Activated CD8-positive, alpha-beta memory T cell treated with anti-CD3 and anti-CD28 coated beads, Interleukin-2, amount 10 ng/mL, durations not matched to agents 7 days and 5 days (primary cell): Measurements from ENCODE around the gene CPXM2. TPM values are rescaled to one million over a fixed set of nuclear protein-coding genes. Genes with fewer than 3 reads are reported as not detected.

Experiments used
- ATAC-seq: fragments of 150-1000 bp; cut with Tn5 transposase; one replicate; pipeline ENCODE4 v1.10.0; 2021; ENCODE audit warnings: moderate library complexity
- CTCF ChIA-PET: fragments of 350-600 bp; sonication (Branson Sonifier 250); formaldehyde crosslinking; loops from one replicate; lab custom pipeline; 2021; ENCODE audit warnings: antibody characterized with exemption; lab: Charles Lee
- DNase-seq: peaks from one replicate; pipeline ENCODE4 v3.0.0-alpha.2; 2020
- H3K27ac Mint-ChIP-seq: one replicate; pipeline ENCODE4 v1.8.0; 2021; ENCODE audit warnings: mild to moderate bottlenecking, mixed read lengths
- H3K27me3 Mint-ChIP-seq: one replicate; pipeline ENCODE4 v1.8.0; 2021; ENCODE audit warnings: mixed read lengths
- H3K36me3 Mint-ChIP-seq: one replicate; pipeline ENCODE4 v1.8.0; 2021; ENCODE audit warnings: mild to moderate bottlenecking, mixed read lengths
- H3K4me1 Mint-ChIP-seq: one replicate; pipeline ENCODE4 v1.8.0; 2021; ENCODE audit warnings: mixed read lengths
- H3K4me3 Mint-ChIP-seq: one replicate; pipeline ENCODE4 v1.8.0; 2021; ENCODE audit warnings: mild to moderate bottlenecking, moderate library complexity, mixed read lengths
- H3K9me3 Mint-ChIP-seq: one replicate; pipeline ENCODE4 v1.8.0; 2022; ENCODE audit warnings: low read depth, mixed read lengths
- total RNA-seq, 2 experiments: library from RNA; stranded (reverse); gene quantifications; one replicate each; pipeline ENCODE4 v1.2.3, GENCODE V29; 2021

Gene CPXM2
- total RNA-seq, 2 experiments from 2014 or later: not detected

DNA sequence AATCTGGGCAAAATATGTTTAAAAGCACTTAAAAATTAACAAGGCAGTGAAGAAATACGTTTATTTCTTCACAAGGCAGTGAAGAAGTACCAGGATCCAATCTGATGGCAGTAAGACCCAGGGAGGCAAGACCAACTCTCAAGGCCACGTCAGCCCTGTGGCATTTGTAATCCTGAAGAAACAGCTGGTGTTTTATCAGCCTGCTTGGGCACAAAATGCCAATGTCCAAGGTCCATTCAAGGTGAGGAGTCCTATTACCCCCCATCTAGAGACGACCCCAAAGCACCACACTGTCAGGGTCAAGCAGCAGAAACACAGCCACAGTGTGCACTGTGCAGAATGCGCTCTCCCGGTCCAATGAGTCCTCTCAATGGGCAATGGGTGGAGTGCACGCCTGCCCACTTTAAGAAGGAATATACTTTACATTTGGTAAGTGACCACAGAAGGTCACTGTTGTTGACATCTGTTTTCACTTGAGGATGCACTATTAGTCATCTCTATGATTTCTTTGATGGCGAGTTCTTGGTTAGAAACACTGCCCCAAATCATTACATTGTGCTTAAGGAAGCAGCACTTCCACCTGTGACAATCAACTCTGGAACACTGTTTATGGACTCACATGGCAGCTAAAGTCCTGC is 12.8 kb downstream of the CPXM2 start:
- Mint-ChIP-seq H3K4me1 (no peaks in the 10 kb centered on the region), H3K27me3 (no peaks in the 10 kb centered on the region), H3K9me3 (no peaks in the 10 kb centered on the region), H3K36me3 (no peaks in the 10 kb centered on the region), H3K27ac (no peak overlapping the region), H3K4me3 (no peak overlapping the region)
- DNase-seq (no peak), ATAC-seq (no peak)
- CTCF ChIA-PET: no interaction called here

DNA sequence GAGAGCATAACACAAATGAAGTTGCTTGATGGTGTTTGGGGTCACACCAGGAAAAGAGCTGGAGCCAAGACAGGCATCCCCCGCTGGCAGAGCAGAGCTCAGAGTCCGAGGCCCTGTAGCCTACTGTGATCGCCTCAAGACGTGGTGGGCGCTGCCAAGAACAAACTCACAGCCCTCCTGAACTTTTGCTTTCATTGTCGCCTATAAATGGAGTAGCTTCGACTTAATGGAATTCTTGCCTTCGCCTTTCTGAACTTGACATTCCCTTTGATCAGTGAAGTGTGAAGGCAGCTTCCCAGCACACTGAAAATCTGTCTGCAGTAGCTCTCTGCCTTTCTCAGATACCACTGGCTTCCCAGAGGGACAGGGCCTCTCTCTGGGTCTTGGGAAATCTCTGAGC is 21.3 kb downstream of the CPXM2 start:
- H3K4me3 Mint-ChIP-seq: no peak overlapping the region
- H3K27me3 Mint-ChIP-seq: peaks cover 4% of the 10 kb centered on the region
- CTCF ChIA-PET: no interaction called here
- ATAC-seq (no peak), DNase-seq (no peak)
- H3K36me3 Mint-ChIP-seq: no peaks in the 10 kb centered on the region
- no peaks in the 10 kb centered on the region for H3K9me3 Mint-ChIP-seq
- no peaks in the 10 kb centered on the region for H3K4me1 Mint-ChIP-seq
- H3K27ac Mint-ChIP-seq: no peak overlapping the region

DNA sequence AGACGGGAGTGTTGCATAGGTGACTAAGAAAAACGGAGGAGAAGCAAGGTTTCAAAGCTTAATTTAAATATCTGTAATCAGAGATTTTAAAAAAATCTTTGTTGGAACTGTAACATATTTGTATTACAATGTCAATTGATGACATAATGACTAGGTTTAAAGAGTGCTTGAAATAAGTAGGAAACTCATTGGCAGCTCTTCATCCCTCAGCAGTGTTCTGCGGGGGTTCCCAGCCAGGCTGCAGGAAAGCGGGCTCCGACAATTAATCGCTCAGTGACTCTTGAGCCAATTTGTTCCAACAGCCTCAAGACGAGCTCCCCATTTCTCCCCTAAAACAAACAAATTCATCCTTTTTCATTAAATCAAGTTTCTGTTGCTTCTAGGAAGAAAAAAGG is 22.6 kb downstream of the CPXM2 start:
- peaks cover 4% of the 10 kb centered on the region for H3K27me3 Mint-ChIP-seq
- H3K9me3 Mint-ChIP-seq: no peaks in the 10 kb centered on the region

DNA sequence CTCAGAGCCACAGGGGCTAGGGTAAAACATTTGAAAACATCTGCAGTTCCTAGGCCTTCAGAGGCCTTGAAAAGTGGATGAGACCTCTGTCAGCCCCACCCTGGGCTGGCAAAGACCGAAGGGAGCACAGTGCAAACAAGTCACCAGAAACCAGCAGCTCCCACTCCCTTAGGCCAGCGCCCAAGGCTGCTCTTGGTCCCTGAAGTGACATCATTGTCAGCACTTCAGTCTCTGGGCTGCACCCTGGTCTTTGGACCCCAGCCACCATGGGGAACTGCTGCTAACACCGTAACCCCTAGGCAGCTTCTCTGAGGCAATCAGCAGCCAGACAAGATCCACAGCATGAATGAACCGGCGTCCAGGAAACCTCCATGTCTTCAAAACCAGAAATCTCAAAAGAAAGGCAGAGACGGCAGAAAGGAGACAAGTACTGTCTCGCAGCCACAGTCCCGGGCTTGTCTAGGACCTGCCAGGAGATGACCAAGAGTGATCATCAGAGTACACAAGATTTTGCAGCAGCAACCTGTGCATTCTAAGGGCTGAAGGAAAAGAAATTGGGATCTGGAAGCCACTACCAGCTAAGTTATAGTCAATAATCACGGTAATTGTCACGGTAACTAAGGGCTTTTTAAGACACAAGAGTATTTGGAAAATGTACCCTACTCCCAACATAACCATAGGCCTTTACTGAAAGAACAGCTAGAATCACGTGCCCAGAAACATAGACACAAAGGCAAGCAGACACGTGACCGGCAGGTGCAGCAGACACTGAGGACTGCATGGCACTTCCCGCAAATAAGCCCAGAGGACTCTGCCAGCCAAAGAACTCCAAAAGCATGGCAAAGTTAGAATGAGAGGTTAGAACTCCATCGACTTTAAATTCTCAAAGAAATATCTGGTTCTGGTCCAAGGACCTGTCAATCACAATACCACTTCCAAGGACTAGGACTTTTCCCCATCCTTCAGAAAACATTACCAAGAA is 23.3 kb downstream of the CPXM2 start:
- ATAC-seq (no peak), DNase-seq (no peak)
- Mint-ChIP-seq H3K36me3 (no peaks in the 10 kb centered on the region), H3K9me3 (no peaks in the 10 kb centered on the region), H3K4me1 (no peaks in the 10 kb centered on the region), H3K27ac (no peak overlapping the region), H3K4me3 (no peak overlapping the region), H3K27me3 (peaks cover 4% of the 10 kb centered on the region)
- CTCF ChIA-PET: no interaction called here

More for the DNA sequence above, 22.6 kb downstream of the CPXM2 start:
- H3K4me1 Mint-ChIP-seq: no peaks in the 10 kb centered on the region
- H3K36me3 Mint-ChIP-seq: no peaks in the 10 kb centered on the region
- DNase-seq: no peak
- H3K4me3 Mint-ChIP-seq: no peak overlapping the region
- CTCF ChIA-PET: no interaction called here
- ATAC-seq: no peak
- no peak overlapping the region for H3K27ac Mint-ChIP-seq

DNA sequence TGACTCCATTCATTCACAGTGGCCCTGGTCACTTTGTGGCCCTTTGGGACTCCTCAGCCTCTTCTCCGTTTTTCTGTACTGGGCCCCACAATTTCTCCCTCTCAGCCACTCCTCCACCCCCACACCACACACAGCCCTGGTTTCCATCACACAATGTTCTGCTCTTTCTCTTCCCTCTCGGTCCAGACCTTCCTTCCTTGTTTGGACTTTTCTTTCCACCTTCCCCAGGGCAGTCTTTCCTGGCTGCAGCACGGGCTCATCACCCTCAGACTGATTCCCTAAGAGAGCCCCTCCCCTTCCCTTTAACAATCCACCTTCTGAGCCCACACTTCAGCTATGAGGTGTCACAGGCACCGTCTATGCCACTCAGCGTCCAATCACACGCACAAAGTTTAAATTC is 25.7 kb downstream of the CPXM2 start:
- Mint-ChIP-seq H3K4me3 (no peak overlapping the region), H3K9me3 (no peaks in the 10 kb centered on the region), H3K4me1 (no peaks in the 10 kb centered on the region), H3K36me3 (no peaks in the 10 kb centered on the region), H3K27me3 (no peaks in the 10 kb centered on the region), H3K27ac (no peak overlapping the region)
- DNase-seq (no peak), ATAC-seq (no peak)
- CTCF ChIA-PET: no interaction called here

DNA sequence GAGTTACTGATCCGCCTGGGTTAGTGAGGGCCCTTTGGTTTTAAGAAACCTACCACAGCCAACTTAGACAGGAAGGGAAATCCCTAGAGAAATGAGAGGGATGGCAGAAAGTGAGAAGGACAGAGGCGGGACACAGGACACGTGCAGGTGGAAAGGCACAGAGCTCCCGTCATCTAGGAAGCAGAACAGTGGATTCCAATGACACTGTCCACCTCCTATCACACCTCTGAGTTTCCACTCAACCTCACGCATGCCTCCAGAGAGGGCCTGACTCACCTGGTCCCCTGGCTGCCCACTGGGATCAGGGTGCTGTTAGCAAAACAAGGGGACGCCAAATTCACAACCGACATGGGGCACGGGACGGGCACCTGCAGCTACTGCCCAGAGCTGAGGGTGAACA is 26.3 kb downstream of the CPXM2 start:
- CTCF ChIA-PET: no interaction called here
- Mint-ChIP-seq H3K4me3 (no peak overlapping the region), H3K4me1 (no peaks in the 10 kb centered on the region), H3K36me3 (no peaks in the 10 kb centered on the region), H3K9me3 (no peaks in the 10 kb centered on the region), H3K27me3 (no peaks in the 10 kb centered on the region), H3K27ac (no peak overlapping the region)
- no peak for DNase-seq
- ATAC-seq: no peak

DNA sequence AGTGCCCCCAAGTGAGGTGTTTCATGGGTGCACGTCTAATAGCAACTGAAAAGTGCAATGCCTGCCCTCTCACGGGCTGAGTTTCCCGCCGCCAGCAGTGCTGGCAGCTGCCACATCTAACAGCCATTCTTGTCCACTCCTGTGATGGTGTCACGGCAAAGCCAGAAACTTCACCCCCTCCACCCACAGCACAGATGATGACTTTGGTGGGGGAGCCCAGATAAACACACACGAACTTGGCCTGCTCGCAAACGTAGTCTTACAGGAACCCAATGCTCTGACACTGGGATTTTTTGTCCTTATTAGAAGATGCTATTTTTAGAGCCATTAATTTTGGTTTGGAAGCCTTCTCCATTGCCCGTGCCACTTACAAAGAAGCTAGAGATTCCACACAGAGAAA is 26.7 kb downstream of the CPXM2 start:
- no peak overlapping the region for H3K4me3 Mint-ChIP-seq
- H3K9me3 Mint-ChIP-seq: no peaks in the 10 kb centered on the region
- CTCF ChIA-PET: no interaction called here
- H3K27ac Mint-ChIP-seq: no peak overlapping the region
- no peak for ATAC-seq
- H3K36me3 Mint-ChIP-seq: no peaks in the 10 kb centered on the region
- no peak for DNase-seq
- H3K4me1 Mint-ChIP-seq: no peaks in the 10 kb centered on the region
- H3K27me3 Mint-ChIP-seq: no peaks in the 10 kb centered on the region

DNA sequence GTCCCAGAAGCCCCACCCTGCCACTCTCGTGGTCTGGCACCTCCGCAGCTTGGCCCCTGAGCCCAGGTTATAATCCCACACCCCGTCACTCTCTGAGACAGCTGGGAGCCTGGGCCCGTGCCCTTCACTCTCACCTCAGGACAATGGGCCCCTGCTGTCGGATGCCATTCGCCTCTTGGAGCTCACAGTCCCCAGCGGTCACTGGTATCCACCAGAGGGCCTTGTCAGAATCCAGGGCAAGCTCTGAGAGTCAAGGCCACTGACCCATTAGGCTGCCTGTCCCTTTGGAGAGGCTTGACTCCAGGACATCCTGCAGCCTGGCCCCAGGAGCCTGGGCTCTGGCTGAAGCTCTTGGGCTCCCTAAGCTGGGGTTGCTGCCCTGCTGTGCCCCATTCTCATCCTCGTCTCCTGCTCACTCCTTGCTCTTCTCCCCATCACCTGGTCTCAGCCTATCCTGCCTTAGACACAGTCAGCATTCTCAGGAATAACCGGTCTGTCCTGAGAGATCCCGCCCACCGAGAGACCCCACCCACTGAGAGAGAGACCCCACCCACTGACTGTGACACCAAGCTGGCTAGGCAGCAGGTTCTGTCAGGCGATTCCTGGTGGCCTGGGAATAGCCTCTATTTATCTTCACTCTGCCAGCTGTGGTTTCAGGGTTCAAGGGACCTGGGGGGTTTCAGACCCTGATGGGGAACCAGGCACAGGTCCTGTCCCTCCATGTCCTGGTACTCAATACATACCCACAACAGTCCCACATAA is 27.7 kb downstream of the CPXM2 start:
- DNase-seq (no peak), ATAC-seq (no peak)
- Mint-ChIP-seq H3K4me3 (no peak overlapping the region), H3K27ac (no peak overlapping the region), H3K4me1 (no peaks in the 10 kb centered on the region), H3K9me3 (no peaks in the 10 kb centered on the region), H3K36me3 (no peaks in the 10 kb centered on the region), H3K27me3 (no peaks in the 10 kb centered on the region)
- CTCF ChIA-PET: no interaction called here

DNA sequence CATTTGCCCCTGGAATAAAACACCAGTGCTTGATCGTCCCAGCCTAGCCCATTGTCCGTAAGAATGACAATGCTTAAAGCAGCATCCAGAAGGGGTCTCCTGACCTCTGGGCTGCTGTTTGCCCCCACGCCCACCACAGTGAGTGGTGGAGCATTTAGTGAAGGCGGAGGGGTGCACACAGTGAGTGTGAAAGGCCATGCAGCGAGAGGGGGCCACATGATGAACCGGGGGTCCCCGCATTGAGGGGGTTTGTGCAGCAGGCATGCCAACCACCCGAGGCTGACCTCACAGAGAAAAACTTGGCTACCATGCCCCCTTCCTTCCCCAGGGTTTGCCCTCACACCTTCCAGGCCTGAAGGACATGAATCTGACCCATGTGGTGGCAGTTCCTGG is 28.4 kb downstream of the CPXM2 start:
- CTCF ChIA-PET: no interaction called here

DNA sequence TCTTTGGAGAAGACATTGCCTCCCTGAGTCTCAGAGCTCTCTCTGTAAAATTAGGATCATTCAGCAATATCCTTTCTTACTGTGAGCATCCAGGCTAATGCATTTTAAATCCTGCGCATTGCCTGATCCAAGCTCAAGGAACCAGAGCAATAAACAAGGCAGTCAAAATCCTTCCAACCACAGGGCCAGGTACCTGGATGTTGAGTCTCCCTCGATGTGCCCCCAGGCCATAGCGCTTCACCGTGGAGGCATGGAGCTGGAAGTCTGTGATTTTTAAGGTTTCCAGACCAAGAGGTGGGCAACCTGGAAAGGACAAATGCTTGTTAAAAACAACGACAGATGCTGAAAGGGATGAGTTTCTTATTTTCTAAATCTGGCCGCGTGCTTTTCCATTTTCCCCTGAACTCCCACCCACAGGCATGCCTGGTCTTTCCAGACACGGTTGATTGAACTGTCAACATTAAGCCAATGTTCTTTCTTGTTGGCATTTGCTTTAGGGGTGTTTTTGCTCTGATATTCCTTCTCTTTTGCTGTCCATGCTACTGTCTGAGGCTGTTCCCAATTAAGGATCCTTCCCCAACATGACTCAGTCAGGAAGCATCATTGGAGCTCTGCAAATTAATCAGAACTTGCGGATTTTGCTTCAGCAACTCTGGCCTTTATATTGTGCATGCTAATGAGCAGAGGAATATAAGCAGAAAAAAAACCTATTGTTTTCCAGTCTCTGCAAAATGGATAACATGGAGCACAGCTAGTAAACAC is 29.0 kb downstream of the CPXM2 start:
- DNase-seq (no peak), ATAC-seq (no peak)
- H3K27ac Mint-ChIP-seq: no peak overlapping the region
- no peaks in the 10 kb centered on the region for H3K4me1 Mint-ChIP-seq
- no peaks in the 10 kb centered on the region for H3K36me3 Mint-ChIP-seq
- H3K9me3 Mint-ChIP-seq: no peaks in the 10 kb centered on the region
- no peak overlapping the region for H3K4me3 Mint-ChIP-seq
- no peaks in the 10 kb centered on the region for H3K27me3 Mint-ChIP-seq
- CTCF ChIA-PET: no interaction called here

More for the DNA sequence above, 28.4 kb downstream of the CPXM2 start:
- Mint-ChIP-seq H3K36me3 (no peaks in the 10 kb centered on the region), H3K4me3 (no peak overlapping the region), H3K9me3 (no peaks in the 10 kb centered on the region), H3K27me3 (no peaks in the 10 kb centered on the region), H3K4me1 (no peaks in the 10 kb centered on the region), H3K27ac (no peak overlapping the region)
- no peak for ATAC-seq
- no peak for DNase-seq

DNA sequence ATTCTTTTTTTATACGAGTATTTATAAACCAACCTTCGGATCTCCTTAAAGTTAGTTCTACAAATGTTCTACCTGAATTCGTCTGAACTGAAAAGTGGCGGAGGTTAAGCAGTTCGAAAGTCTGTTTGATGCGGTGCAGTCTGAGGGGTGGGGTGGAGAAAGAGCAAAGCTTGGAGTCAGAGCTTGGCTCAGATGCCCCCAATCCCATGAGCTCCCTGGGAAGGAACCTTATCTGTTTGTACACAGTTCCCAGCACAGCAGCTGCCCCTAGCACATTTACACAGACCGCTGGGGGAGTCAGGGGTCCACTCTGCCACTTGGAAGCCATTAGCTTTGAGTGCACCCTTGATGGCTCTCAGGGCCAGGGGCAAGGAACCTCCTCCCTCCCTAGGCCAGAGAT is 30.8 kb downstream of the CPXM2 start:
- Mint-ChIP-seq H3K4me3 (no peak overlapping the region), H3K36me3 (no peaks in the 10 kb centered on the region), H3K27me3 (no peaks in the 10 kb centered on the region), H3K9me3 (no peaks in the 10 kb centered on the region), H3K27ac (no peak overlapping the region), H3K4me1 (no peaks in the 10 kb centered on the region)
- DNase-seq (no peak), ATAC-seq (no peak)
- CTCF ChIA-PET: no interaction called here

DNA sequence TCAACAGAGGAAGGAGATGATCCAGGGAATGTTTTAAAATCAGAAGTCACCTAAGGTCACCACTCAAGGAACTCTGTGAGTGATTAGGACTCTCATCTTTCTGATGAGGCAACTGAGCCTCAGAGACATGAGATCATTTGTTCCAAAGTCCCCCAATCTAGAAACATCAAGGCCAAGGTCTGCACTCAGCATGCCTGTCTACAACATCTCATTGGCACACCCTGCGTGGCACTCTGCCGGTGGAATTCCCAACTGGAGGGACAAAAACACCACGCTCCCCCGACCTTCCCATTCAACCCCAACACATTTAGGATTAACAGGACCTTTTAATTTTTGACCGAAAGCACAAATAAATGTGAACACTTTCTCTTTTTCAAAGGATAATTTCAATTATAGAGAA is 31.4 kb downstream of the CPXM2 start:
- H3K4me3 Mint-ChIP-seq: no peak overlapping the region
- H3K36me3 Mint-ChIP-seq: no peaks in the 10 kb centered on the region
- H3K27me3 Mint-ChIP-seq: no peaks in the 10 kb centered on the region
- CTCF ChIA-PET: no interaction called here
- H3K9me3 Mint-ChIP-seq: no peaks in the 10 kb centered on the region
- no peak overlapping the region for H3K27ac Mint-ChIP-seq
- no peaks in the 10 kb centered on the region for H3K4me1 Mint-ChIP-seq
- no peak for ATAC-seq
- no peak for DNase-seq

DNA sequence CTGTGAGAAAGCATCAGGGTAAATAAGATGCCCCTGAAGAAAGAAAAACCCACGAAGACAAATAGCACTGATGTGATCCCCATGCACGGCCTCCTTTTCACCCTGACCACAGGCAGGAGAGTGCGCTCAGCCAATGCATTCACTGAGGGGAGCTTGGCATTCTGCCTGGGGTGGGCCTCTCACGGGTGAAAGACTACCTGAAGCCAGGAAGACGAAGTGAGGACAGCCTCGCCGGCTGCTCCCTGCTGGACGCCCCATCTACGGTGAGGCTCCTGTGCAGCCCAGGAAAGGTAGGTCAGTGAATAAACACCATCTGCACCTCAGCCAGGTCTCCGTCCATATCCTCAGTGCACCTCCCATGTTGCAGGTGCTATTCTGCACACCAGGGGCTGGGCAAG is 32.0 kb downstream of the CPXM2 start:
- H3K27me3 Mint-ChIP-seq: no peaks in the 10 kb centered on the region
- CTCF ChIA-PET: no interaction called here
- H3K4me3 Mint-ChIP-seq: no peak overlapping the region
- no peak overlapping the region for H3K27ac Mint-ChIP-seq
- ATAC-seq (no peak), DNase-seq (no peak)
- H3K9me3 Mint-ChIP-seq: no peaks in the 10 kb centered on the region
- H3K36me3 Mint-ChIP-seq: no peaks in the 10 kb centered on the region
- H3K4me1 Mint-ChIP-seq: no peaks in the 10 kb centered on the region
